Stimulated activated CD8-positive, alpha-beta memory T cell treated with anti-CD3 and anti-CD28 coated beads, Interleukin-2, amount 100 ng/mL, for 48 hours (primary cell): ENCODE measurements around the gene HS6ST3.

Experiments
- DNase-seq, 2 donors: peaks; one replicate each; pipeline ENCODE4 v3.0.0-alpha.2; 2020; ENCODE audit warnings: low read depth in 2 of 2

Gene HS6ST3

DNA sequence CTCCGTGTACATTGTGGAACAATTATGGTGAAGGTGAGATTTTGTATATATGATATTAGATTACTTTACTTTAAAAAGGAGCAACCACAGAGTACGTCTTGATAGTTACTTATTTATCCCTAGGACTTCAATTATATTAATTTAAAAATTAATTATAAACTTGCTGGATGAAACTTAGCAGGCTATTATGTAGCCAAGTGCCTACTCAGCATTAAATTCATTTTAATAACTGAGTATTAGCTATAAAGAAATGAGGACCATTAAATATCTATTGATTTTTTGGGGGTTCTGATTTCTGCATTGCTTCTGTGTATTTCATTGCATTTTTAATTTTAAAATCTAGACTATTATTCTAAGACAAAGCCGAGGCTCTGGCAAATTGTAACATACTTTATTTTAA, 109.4 kb downstream of the HS6ST3 start:
- no peak for DNase-seq

DNA sequence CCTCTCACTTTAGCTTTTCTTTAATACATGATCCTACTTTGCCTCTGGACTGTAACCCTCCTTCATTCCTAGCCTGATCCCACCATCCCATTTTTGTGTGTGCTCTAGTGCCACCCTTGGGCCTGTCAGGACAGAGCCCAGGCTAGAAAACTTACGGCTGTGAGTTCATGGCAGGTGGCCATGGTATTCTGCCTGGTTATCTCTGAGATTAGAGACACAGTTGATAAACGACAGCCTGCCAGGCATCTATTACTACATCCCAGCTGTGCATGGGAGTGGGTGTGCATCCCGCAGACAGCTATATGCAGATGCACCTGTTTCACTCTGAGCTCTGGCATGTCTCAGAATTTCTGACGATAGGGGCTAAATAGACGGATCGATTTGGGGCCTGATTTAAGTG, 110.9 kb downstream of the HS6ST3 start:
- no peak for DNase-seq

DNA sequence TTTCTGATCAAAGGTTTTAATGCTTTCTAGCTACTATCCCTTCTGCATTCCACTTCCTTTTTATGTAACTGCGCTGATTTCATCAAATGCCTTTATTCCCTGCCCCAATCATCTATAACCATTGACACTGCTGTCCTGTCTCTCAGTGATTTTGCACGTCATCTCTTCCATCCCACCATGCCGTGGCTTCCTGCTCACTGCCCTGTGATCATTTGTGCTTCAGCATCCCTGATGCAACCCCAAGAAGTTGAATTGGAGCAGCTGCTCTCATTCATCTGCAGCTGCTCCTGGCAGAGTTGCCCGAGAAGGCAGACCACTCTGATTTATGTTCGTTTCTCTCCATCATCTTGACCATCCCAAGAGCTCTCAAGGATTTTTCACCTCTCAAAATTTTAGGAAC, 112.4 kb downstream of the HS6ST3 start:
- no peak for DNase-seq

DNA sequence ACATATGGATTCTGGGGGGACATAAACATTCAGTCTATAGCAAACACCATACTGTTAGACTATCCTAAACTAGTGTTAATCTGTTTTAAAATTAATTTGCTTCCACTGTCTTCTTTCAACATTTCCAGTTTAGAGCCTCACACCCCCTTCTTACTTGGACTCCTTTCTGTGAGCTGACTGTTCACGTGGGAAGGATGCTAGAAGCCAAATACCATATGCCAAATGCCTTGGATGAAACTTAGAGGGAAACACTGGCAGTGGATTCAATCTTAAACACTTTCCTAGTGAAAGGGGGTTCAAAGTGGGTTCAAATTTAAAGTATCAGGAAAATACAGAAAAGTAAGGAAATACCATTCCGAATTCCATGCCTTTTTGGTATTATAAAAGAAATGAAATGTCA, 113.6 kb downstream of the HS6ST3 start:
- DNase-seq: no peak

DNA sequence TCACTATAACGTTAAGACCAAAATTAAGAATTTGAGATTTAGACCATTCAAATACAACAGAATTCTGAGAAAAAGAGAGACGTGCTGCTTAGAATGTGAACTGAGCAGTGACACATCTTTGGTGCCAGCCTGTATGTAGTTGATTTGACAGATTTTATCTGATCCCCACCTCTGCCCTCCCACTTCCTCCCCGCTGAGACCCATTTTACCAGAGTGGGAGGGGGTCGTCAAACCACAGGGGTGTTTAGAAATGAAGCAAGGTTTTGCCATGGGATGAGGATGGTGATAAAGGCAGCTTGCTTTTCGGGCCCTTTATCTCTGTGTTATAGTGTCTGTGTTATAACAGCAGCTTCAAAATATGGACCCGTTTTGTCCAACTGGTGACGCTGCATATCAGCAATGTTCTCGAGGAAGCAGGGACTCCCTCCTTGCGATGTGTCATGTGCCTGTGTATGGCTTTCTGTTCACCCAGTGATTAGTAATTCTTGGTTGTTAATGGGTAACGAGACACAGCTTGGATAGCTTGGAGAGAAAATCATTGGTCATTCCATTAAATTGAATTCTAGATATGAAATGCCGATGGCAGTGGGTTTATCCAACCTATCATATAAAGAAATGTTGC, 125.0 kb downstream of the HS6ST3 start:
- DNase-seq: no peak

DNA sequence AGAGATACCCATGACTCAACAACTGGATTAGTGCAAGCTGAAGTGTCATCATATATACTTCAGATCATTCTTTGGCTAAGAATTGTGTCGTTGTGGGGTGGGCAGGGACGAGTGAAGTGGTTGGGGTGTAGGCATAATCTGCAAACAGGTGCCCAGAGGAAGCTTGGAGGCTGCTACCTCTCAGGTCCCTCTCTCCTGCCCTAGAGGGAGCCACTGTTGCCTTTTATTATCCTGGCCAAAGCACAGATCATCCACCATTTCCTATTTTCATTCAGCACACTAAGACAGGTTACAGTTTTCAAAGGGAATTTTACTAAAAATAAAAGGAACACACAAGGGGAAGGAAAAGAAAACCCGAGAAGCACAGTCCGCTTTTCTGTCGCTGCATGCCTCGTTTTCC, 126.6 kb downstream of the HS6ST3 start:
- DNase-seq: no peak

DNA sequence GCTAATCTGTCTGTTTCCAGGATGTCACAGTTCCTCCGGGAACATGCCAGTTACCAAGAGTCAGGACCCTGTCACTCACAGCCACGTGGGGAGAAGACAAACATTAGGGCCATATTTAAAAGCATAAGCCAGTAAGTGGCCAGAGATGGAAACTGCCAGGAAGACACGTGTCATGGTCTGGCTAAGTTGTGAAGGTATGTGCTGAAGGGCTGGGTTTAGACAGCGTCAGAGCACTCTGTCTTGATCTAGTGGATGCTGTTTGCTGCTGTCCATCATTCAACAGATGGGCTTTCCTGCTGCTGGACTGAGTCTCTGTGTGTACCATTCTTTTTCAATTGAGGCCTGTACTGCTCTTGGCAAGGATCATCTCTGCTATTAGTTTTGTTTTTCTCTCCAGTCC, 128.6 kb downstream of the HS6ST3 start:
- DNase-seq: no peak

DNA sequence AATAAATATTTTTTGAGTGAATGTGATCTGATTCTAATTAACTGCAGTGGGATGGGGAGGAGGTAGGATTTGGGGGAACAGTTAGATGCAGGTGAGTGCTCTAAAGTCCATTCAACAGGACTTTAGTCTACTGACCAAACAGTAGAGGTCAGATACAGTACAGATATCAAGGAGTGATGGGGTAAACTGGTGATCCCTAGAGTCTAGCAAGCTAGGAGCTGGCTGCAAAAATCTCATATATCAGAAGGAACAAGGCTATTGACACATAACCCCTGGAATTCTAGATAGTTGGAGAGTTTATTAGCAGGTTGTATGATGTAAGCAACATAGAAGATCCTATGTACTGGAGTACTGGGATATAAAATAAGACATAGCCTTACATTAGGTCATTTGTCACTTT, 131.6 kb downstream of the HS6ST3 start:
- no peak for DNase-seq

DNA sequence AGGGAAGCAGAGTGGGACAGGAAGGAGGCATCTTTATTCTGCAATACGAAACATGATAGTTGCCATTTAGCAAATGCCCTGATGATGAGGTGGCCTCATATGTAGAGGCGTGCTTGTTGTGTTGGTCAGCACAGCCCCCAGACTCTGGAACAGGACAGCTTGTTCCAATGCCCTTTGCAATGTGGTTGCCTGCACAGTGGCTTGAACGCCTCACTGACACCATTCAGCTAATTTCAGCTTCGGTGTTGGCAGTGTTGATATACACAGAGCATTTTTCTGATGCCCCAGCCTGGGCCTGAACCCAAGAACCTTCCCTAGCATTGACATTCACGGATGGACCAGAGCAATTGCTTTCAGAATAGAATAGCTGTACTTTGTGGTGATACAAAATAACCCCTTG, 133.3 kb downstream of the HS6ST3 start:
- no peak for DNase-seq

DNA sequence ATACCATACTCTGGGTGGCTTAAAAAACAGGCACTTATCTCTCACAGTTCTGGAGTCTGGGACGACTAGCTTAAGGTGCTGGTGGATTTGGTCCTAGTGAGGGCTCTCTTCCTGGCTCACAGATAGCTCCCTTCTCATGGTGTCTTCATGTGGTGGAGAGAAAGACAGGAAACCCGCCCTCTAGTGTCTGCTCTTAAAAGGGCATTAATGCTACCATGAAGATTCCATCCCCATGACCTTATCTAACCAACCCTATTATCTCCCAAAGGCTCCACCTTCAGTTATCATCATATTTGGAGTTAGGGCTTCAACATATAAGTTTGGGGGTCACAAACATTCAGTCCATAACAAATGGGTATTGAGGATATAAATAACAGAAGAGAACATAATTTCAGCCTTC, 139.4 kb downstream of the HS6ST3 start:
- no peak for DNase-seq

DNA sequence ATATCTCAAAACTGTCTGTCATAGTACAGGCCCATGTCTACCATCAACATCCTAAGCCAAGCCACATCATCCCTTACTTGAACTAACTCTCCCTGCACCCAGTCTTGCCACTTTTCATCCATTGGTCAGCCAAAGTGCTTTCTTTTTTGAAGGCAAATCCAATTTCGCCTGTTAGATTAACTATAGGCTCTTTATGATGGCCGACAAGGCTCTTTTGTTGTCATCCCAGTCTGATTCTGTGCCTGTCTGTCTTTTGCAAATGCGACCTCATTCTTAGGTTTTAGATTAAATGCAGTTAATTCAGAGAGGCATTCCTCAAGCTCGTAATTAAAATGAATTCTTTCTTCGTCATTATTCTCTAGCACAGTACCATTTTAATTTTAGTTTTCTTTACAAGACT, 148.3 kb downstream of the HS6ST3 start:
- no peak for DNase-seq

DNA sequence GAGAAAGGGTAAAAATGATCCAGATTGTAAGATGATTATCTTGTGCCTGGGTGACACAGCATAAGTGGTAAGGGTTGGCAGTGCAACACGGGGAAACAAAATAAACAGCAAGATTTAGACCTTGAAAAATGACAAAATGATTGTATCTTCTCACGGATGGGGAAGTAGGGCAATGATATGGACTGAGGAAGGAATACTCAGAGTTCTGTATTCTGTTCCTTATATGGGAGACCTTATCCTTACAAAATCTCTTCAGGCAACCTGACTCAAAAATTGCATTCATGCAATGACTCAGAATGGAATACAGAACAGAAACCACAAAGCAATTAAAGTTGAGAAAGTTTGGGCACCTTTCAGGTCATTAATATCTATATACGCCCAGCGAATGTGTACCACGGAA, 149.0 kb downstream of the HS6ST3 start:
- DNase-seq: no peak

DNA sequence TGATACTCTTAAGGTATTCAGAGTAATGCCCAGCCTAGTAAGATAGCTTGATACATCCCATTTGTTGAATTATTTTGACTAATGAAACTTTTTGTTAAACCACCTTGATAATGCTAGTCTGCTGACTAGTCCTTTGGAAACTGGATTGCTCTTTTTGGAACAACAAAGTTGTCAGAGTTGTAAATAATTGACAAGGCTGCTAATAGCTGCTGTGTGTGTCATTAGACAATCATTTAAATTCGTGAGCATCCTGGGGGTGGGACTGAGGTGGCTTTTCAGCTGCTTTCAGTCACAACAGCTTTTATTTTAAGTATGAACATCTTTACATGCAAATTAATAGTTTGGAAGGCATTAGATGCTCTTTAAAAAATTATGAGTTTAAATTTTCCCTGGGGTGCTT, 153.5 kb downstream of the HS6ST3 start:
- no peak for DNase-seq

DNA sequence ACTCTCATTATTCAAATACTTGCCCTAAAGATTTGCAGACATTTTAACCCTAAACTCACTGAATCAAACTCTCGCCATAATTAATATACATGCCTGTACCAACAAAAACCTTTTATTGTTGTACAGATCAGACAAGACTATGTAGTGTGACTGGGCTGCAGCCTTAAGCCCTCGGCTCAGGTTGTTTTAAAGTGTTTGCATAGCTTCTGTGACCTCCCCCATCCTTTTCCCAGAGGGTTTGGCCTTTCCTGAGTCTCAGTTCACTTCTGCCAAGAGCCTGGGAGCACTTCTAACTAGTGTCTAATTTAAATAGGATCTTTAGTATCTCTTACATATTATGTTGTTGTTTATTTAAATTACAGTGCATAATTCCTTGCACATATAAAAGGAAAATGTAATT, 158.2 kb downstream of the HS6ST3 start:
- no peak for DNase-seq

DNA sequence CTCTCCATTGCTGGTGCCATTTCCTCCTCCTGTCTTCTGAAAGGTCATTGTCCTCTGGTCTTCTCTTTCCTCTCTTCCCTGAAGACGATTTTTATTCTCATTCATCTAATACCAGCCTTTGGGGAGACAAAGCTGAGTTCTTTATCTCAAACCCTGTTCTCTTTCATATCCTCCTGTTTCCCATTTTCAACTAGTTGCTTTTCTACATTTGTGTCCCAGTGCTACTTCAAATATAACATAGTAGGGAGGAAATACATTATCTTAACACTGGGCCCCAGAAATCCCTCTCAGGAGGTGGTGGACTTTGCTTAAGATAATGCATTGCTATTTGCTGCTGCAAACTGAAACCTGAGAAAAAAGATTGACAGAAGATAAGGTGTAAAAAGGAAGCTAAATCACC, 159.1 kb downstream of the HS6ST3 start:
- no peak for DNase-seq

DNA sequence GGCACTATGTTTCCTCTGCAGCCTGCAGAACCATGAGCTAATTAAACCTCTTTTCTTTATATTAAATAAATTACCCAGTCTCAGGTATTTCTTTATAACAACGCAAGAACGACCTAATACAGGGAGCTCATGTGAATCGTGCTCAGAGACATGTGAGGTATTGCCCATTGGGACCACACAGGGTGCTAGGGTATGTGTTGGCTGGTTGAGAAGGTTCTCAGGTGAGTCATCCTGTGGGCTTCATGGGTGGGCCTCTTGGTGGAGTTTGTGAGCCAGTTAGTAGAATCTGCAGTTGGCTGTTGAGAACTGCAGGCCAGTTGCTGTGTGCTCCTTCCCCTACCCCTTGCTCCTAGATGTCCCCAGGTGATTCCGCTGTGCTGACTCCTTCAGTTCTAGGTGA, 163.0 kb downstream of the HS6ST3 start:
- no peak for DNase-seq

DNA sequence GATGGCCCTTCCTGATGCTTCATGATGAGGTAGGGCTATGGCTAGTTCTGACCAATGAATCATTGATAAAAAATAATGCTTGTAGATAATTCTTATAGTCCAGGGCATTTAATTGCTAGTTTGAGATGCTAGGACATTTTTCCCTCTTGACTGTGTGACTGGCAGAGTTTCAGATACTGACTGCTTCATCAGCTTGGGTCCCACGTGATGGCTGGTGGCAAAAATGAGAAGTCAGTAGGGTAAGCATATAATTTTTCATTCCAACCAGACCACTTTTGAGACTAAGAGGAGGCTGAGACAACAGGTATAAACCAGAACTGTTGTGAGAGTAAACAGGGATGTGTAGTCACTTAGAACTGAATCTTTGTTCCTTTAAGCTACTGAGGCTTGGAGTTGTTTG, 183.3 kb downstream of the HS6ST3 start:
- DNase-seq: no peak

DNA sequence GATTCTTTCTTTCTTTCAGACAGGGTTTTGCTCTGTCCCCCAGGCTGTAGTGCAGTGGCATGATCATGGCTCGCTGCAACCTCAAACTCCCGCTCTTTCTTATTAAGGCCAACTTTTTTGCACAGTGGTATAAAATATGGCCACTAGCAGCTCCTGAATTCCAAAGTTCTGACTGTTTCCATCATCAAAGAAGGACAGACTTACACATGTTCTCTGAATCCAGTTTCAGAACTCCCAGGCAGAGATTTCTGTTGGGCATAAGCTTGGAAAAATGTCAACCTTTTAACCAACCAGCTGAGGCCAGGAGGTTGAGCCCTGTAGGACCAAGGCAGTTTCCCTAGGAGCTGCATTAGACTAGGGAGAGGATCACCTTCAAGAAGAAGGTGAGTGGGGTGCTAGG, 184.1 kb downstream of the HS6ST3 start:
- DNase-seq: no peak

DNA sequence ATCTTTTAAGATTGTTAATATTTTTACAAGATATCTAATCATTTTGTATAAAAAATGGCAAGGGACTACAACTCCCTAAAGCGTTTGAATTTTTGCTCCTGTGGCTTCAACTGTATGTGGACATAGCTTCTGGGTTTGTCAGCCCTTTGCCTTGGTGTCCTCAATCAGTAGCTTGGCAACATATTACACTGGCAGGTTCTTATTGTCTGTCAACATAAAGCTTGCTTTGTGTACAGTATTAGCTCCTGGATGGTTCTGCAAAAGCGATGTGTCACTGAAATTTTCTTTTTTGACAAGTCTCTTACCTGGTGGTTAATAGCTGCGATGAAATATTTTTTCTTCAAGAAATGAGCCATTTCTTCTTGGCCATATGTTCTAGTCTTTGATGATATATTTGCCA, 190.0 kb downstream of the HS6ST3 start:
- DNase-seq: no peak

DNA sequence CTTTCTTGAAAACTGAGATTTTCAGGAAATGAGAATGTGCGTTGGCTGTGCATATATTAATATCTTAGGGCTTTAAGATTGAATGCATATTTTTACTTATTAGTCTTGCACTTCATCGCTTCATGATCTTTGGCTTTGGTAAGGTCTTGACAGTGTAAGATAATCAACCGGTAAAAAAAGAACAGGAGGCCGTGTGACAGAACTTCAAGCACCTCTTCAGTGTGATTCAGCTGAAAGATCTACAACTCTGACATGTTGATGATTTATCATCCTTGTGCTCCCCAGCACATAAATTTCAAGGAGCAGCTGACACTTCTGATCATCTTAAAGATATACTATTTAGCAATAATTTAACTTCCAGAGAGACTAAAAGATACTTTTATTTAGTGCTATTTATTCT, 195.1 kb downstream of the HS6ST3 start:
- no peak for DNase-seq

DNA sequence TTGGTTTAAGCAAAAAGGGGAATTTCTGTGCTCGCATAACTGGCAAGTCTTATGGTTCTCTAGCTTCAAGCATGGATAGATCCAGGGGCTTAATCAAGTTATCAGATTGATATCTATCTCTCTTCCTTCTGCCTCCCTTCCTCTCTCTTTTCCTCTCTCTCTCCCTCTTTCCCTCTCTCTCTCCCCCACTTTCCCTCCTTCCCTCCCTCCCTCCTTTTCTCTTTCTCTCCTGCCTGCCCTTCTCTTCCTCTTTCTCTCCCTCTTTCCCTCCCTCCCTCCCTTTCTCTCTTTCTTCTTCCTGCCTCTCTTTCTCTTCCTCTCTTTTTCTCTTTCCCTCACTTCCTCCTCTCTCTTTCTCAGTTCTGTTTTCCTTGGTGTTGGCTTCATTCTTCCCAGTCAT, 195.8 kb downstream of the HS6ST3 start:
- DNase-seq: no peak

DNA sequence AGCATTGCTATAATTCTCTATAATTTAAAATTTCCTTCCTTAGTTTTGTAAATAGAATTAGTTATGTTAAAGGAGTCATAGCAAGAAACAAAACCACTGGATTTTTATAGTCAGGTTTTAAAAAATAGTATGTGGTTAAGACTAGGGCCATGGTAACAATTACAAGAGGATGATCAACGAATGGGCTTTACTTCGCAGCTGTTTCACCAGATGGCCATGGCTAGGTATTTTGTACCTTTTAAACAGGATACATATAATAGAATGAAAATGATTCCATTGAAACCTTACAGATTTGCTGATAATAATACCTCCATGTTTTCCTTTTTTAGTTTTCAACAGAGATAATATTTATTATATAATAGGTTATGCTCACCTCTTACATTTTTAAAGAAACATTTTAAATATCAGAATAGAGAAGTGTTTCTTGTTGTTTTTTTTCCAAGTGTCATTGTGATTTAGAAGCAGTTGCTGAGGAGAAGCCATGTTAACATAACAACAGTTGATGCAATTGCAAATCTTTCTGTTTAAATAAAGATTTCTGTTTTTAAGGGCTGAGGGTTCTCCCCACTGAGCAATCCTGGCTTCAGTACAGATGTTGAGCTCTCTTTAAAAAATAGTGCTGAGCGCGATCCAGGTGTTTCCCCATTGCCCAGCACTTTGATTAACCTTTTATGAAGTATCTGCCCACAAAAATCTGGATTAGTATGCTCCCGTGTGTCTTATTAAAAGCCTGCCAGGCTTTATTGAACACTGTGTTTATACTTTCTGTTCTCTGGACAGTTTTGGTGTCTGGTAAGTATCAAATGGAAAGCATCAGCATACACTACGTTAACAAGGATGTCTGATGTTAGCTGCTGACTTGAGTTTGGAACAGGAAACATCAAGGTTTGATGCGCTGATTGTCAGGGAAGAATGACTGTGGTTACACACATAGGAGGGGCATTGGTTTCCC, 205.3 kb downstream of the HS6ST3 start:
- no peak for DNase-seq

DNA sequence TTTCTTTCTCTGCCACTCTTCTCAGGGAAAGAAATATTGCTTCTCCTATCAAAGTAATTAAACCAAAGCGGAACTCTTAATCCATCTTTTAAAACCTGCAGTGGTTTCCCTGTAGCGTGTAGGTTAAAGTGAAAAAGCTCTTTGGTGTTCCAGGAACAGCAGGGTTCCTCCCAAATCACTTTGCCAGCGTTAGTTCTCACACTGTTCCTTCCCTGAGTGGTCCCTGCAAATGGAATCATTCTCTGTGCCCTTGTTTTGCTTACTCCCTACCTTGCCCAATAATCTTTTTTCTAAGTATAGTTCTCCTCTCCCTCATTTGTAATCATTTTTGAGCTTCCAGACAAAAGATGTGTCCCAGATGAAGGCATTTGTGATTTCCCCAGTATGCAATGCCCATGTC, 207.5 kb downstream of the HS6ST3 start:
- no peak for DNase-seq

DNA sequence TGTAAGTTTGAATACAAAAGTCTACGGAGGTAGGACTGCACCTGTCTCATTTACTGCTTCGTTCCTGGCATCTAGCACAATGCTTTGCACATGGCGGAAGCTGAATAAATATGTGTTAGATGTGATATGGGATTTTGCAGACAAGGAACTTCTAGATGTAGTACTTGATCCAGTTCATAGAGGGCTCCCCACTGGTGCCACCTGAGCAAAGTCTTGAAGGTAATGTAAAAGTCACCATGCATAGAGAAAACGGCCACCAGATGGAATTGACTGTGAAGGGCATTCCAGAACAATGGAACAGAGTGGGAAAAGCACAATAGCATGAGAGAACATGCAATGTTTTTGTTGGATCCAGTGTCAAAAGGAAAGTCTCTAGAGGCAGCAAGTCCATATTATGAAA, 209.3 kb downstream of the HS6ST3 start:
- DNase-seq: no peak
